Activated CD8-positive, alpha-beta memory T cell treated with anti-CD3 and anti-CD28 coated beads for 24 hours (primary cell): ENCODE results near the gene GEMIN7.
A peak's percentile ranks its signal among the peaks of the same experiment; 100 is the strongest.

Source experiments
- DNase-seq: peaks from one replicate; pipeline ENCODE4 v3.0.0-alpha.2; 2020

The GEMIN7 gene, protein sequence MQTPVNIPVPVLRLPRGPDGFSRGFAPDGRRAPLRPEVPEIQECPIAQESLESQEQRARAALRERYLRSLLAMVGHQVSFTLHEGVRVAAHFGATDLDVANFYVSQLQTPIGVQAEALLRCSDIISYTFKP

DNA sequence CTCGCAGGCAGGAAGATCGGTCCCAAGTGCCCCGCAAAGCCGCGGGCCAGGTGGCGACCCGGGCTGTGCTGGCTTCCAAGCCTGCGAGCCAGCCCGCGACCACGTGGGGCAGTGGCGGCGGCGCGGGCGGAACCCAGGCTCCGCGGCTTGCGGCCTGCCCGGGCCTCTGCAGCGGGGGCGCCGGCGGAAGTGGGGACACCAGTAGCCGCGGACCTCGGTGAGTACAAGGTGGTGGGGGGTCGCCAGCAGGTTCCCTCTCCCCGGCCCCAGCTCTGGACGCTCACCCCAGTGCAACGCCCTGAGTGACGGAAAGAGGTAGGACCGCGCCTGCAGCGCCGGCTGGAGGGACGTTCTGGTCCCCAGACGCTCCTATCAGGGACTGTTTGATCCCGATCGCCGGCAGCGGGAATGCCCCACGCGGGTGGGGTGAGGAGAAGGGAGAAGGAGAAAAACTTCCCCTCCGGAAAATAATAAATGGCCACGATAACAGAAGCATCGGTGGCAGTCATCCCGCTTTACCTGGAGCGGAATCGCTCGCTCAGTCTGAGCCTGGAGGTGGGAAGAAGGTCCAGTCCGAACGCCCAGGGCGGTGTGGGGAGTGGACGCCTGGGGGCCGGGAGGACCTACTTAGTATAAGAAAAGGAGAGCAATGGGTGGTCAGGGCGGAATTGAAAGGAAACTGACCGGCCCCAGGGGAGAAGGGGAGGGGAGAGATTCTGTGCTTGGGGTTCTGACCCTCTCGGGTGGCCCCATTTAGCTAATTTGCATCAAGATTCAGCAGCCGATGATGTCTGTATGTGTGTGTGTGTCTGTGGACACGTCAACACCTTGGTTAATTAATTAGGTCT is at the start of gene GEMIN7:
Gene GEMIN7 (plus strand): TSS at position 198 of the 848 bp plus-strand sequence. CDS start 10,855 bp downstream, outside the sequence.
- DNase-seq, result peak; percentile 94

DNA sequence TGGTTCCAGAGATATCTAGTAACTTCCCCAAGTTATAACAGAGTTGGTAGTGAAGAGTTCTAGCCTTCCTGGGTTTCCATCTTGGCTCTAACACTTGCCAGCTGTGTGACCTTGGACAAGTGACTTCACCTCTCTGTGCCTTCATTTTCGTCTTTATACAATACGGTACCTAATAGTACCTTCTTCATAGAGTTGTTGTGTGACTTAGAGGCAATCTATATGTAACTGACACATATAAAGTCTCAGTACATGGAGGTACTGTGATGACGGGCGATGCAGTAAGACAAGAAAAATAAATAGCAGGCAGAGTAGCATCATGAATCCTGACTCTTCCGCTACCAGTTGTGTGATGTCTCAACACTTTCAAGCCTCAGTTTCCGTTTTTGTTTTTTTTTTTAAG is 48.2 kb upstream of the GEMIN7 start:
- DNase-seq, result no peak

DNA sequence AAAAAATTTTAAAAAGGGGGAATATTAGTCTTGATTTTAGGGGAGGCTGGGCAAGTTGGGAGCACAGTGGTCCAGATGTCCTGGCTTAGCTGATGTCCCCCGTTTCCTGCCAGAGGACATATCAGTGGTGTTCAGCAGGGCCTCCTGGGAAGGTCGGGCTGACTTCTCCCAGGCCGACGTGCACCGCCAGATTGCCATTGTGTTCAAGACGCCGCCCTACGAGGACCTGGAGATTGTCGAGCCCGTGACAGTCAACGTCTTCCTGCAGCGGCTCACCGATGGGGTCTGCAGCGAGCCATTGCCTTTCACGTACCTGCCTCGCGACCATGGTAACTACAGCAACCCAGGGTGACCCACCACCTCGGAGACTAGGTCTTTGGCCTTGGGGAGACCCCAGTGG is 46.6 kb upstream of the GEMIN7 start:
- no peak for DNase-seq

DNA sequence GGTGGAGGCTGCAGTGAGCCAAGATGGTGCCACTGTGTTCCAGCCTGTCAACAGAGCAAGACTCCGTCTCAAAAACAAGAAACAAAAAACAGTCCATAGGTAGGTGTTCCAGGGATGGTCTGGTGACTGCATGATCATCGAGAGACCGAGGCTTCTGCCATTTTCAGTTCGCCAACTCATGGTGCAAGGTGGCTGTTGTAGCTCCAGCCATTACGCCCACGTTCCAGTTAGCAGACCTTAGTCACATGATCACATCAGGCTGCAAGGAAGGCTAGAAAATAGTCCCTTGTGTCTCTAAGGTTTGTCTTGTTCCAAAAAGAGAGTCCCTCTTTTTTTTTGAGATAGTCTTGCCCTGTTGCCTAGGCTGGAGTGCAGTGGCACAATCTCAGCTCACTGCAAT is 43.3 kb upstream of the GEMIN7 start:
- DNase-seq, result no peak

DNA sequence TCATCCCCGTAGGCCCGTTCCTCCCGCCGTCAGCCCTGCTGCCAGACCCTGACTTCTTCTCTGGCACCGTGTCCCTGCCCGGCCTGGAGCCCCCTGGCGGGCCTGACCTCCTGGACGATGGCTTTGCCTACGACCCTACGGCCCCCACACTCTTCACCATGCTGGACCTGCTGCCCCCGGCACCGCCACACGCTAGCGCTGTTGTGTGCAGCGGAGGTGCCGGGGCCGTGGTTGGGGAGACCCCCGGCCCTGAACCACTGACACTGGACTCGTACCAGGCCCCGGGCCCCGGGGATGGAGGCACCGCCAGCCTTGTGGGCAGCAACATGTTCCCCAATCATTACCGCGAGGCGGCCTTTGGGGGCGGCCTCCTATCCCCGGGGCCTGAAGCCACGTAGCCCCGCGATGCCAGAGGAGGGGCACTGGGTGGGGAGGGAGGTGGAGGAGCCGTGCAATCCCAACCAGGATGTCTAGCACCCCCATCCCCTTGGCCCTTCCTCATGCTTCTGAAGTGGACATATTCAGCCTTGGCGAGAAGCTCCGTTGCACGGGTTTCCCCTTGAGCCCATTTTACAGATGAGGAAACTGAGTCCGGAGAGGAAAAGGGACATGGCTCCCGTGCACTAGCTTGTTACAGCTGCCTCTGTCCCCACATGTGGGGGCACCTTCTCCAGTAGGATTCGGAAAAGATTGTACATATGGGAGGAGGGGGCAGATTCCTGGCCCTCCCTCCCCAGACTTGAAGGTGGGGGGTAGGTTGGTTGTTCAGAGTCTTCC is 41.5 kb upstream of the GEMIN7 start:
- DNase-seq, result no peak

DNA sequence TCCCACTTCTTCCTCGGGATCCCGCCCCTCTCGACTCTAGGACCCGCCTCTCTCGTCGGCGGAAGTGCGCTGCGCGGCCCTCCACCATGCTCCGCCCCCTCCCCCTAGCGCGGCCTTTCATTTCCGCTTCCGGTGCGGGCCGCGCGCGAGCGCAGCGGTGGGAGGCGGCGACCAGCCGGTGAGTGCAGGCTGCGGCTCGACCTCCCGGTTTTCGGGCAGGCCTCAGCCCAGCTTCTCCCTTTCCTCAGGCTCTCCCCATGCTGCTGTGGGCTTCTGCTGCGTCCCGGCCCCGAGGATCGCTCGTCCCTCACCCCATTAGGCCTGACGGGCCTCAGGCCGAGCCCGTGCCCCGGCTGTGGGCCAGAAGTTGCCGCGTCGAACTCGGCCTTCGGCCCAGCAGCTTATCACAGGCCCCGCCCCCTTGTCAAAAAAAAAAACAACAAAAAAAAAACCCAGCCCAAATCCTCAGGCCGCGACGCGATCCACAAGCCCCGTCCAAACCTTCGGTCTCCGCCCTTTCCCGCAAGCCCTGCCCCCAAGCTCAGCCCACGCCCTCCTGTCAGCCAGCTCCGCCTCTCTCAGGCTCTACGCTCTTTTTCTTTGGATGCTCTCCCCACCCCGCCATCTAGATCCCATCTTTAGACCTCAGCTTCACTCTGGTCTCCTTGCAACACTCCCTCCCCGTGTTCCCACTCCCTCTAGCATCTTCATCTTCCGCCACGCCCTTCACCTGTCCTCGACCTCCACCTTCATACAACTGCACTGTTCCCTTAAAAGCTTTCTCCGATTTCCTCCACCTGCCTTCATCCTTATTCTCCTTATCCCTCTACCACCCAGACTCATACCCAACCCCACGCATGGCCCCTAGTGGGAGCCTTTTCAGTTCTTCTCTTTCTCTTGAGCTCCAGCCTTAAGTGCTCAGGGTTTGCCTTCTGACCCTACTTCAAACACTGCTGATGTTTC is 39.8 kb upstream of the GEMIN7 start, which contains the start of gene CLASRP:
Gene CLASRP (plus strand): TSS at position 115 of the 963 bp plus-strand sequence. CDS start 1,168 bp downstream, outside the sequence.
- DNase-seq, result peak; percentile 93

DNA sequence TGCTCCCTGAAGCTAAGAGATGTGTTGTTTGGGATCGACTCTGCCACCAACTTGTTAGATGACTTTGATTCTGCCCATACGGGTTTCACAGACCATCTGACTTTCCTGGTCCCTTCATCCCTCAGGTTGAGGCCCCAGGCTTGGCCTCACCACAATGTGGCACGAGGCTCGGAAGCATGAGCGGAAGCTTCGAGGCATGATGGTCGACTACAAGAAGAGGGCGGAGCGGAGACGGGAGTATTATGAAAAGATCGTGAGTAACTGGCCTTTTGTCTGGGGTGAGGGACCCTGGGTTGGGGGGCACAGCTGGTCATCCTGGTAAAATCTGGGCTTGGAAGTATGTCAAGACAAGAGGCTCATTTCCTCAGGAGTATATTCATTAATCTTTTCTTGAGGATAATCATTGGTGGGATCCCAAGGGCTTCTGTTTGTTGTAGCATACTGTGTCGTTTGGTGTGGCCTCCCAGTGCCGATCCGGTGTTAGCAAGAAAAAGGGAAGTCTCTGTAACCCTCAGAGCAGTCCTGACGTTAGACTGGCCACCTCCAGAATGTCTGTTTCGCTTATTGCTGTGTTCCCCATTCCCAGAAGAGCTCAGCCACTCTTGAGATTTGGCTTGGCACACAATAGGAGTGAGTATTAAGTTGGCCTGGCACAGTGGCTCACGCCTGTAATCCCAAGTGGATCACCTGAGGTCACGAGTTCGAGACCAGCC is 38.8 kb upstream of the GEMIN7 start:
- no peak for DNase-seq

DNA sequence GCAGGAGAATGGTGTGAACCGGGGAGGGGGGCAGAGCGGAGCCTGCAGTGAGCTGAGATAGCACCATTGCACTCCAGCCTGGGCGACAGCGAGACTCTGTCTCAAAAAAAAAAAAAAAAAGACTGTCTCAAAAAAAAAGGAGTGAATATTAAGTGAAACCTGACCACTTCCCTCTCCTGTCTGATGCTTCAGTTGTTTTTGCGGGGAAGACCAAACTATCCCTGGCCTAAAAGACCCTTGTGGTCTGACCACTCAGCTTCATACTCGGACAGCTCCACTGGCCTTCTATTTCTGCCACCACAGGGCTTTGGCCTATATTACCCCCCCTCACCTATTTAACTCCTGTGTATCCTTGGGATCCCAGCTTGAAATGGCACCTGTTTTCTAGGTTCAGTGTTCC is 37.9 kb upstream of the GEMIN7 start:
- DNase-seq, result no peak

DNA sequence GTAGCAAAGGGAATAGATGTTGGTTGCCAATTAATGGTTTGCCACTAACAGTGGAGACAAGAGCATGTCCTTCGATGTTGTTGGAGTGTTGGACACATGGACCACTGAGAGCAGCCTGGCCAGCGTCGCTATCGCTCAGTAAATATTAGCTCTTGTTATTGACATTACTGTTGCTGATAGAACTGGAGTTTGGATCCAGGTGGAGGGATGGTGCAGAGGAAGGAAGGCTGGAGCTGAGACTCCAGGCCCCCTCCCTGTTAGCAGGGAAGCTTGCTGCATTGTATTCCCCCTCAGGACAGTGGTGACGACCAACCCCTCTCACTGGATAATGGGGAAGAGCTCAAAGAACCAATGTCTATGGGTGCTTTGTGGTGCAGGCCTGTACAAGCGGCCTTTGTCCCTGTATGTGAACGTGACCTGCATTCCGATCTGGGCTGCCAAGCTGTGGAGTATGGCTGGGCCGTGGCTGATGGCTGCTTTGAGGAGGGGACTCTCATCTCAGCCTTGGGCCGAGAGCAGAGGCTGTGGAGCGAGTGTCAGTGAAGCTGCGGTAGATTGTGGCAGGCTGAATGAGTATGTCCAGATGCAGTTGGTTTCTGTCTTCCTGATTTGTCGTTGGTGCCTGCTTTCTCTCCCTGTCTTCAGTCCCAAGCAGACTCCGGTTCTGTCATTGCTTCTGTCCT is 33.2 kb upstream of the GEMIN7 start:
- no peak for DNase-seq

DNA sequence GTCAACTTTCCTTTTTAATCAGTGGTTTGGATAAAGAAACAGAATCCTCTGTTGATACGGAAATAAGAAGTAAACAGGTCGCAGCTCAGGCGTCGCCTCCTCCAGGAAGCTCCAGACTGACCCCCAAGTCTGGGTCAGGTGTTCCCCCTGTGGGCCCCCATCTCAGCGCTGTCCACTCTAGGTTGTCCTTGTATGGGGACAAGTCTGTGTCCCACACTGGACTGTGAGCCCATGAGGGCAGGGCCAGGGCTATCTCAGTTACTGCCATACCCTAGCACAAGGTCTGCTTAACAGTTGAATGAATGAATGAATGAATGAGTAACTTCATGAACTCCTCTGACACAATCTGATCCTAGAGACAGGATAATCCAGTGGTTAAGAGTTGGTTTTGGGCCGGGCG is 32.7 kb upstream of the GEMIN7 start:
- no peak for DNase-seq

DNA sequence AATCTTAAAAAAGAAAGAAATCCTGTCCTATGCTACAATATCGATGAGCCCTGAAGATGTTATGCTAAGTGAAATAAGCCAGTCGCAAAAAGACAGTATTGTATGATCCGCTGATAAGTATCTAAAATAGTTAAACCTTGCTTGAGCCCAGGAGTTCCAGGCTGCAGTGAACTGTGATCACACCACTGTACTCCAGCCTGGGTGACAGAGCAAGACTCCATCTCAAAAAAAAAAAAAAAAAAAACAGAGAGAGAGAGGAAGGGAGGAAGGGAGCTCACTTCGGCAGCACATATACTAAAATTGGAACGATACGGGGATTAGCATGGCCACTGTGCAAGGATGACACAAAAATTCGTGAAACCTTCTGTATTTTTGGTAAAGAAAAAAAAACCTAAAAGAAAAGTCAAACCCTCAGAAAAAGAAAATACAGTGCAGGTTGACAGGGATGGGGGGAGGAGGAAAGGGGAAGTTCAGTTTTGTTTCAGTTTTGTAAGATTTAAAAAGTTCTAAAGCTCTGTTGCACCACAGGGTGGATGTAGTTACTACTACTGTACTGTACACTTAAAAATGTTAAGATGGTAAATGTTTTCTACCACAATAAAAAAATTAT is 31.8 kb upstream of the GEMIN7 start:
- DNase-seq, result no peak

DNA sequence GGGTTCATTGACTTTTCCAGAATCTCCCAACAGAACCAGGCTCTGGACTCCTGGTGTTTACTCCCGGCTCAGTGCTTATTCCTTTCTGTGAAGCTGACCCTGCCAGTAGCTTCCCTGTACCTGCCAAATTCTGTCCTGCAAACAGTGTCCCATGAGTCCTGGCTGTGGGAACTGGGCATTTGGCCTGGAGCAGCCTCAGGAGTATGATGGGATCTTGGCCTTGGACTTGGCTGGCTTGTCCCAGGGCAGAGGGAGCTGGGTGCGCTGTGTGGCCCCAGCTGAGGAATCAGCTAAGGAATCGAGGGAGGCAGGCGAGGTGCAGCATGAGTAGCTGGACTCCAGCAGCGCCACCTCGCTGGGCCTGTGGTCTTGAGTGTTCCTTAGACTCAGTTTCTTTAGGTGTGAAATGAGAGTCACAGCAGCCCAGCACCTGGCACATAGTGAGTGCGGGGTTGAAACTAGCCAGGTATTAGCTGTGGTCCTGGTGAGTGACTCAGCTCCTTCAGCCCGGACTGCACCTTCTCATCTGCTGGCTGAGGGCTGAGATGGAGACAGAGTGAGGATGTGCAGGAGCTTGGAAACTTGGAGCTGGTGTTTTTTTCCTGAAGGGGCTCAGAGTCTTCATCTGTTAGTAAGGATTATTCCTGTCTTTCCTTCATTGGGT is 29.9 kb upstream of the GEMIN7 start:
- no peak for DNase-seq

DNA sequence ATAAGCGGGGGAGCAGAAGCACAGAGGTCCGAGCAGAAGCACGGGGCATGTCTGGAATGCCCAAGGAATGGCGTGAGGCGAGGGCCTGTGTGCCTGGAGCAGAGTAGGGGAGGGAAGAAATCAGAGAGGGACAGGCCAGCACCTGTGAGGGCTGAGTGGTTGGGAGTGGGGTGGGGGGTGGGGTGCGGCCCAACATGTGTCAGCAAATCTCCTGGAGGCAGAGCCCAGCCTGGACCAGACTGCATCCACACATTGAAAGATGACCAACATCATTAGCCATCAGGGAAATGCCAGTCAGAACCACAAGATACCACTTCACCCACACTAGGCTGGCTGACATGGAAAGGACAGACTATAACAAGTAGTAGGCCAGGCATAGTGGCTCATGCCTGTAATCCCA is 29.0 kb upstream of the GEMIN7 start:
- no peak for DNase-seq

DNA sequence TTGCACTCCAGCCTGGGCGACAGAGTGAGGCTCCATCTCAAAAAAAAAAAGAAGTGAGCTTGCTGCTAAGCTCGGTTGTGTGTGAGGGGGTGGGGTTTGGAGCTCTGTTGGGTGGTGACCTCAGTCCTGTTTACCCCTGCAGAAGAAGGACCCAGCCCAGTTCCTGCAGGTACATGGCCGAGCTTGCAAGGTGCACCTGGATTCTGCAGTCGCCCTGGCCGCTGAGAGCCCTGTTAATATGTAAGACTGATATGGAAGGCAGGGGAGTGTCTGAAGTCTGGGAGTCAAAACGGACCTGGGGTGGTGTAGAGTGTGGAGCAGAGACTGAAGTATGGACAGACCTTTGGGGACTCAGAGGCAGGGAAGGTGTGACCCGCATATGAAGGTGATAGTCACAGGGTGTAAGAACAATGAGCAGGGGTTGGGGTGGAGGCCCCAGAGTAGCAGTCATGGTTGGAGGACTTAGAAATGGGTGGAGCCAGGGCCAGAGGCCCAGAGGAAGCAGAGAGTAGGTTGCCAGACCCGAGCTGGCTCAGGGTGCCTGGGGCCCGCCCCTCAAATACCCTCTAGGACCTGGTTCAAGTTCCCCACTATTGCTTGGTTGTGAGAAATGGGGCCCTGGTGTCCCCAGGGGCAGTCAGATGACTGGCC is 27.0 kb upstream of the GEMIN7 start:
- DNase-seq, result no peak

DNA sequence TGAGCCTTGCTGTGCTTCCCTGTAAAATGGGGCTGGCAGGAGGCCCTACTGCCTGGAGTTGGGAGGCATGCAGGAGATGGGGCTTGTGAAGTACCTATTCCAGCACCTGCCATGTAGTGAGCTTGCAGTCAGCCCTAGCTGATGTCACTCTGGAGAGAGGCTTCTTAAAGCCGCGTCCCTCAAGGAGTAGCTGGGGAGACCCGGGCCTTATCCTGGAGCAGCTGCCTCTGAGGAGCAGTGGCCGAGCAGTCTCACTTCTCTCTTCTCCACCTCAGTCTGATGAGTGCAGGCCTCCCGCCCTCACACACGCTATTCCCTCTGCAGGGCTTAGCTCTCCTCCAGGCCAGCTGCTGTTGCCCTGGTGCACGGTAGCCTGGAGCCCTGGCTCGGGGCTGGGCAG is 22.2 kb upstream of the GEMIN7 start:
- no peak for DNase-seq

DNA sequence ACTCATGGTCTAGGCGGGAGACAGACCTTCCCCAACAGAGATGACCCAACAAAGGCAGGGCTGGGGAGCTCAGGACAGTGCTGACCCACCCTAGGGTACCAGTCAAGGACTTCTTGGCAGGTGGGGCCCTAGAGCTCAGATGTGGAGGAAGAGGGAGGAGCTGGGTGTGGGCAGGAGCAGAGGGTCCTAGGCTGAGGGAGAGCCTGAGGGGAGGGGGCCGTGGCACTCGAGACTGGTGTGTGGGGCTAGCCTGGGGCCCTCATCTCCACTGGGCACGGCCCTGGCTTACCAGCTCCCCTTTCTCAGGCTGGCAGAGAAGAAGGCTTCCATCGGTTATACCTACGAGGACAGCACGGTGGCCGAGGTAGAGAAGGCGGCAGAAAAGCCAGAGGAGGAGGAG is 21.6 kb upstream of the GEMIN7 start:
- no peak for DNase-seq

DNA sequence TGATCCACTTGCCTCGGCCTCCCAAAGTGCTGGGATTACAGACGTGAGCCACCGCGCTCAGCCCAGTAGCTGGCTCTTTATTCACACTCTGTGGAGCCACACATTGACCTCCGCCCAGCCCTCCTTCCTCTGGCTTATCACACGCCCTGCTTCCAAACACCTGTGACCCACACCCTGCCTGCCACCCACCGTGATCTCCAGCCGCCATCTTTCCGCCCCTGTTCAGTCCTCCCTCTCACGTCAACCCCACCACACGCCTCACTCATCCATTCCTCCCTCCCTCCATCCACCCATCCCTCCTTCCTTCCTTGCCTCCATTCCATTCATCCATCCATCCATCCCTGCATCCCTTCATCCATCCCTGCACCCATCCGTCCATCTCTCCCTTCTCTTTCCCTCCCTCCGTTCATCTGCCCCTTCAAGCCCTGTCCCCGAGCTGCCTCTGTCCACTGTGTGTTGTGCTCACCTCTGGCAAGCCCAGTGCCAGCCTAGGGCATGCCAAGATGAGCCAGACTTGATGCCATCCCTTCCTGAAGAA is 20.4 kb upstream of the GEMIN7 start:
- no peak for DNase-seq

DNA sequence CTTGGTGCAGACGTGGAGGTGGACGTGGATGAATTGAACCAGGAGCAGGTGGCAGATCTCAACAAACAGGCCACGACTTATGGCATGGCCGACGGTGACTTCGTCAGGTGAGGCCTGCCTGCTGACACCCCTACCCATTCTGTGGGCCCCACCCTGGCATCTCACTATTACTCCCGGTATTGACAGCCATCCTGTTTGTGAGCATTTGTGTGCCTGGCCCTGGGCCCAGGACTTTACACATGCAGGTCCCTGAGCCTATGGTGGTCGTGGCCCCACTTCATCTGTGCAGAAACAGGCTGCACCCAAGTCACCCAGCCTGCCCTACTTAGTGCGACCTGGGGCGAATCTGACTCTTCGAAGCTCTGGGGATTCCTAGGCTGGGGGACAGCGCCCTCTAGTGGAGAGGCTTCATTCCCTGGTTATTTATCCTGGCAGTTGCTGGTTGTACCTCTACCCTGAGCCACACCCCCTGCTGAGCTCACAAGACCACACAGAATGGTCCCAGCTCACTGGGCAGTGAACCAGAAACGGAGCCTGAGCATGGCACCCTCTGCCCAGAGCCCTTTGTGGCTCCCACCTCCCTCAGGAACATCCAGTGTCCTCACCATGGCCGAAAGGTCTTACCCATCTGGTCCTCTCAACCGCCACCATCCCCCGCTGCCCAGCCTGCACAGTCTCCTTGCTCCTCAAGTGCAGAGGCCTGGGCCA is 19.6 kb upstream of the GEMIN7 start:
- peak; percentile 93 for DNase-seq

DNA sequence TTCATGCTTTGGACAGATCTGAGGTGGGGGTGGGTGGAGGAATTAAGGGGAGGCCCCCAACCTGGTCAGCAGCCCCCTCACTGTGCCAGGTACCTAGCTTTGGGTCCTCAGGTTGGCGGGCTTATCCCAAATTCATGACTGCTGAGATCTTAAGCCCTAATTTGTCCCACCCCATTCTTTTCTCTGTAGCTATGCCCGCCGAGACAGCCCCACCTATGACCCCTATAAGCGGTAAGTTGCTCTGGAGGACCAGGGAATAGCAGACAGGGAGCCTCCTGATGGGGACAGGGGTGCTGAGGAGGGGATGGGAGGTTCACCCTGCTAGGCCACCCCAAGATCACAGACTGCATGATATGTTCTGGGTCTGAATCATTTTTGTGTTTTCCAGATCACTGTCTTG is 17.1 kb upstream of the GEMIN7 start:
- no peak for DNase-seq
